WTC11 (cell line): ENCODE results near the gene CNTNAP2. TPM values are rescaled to one million over a fixed set of nuclear protein-coding genes. Genes with fewer than 3 reads are reported as not detected.

ENCODE experiments used
- ATAC-seq: fragments of 200-7000 bp; cut with Tn5 transposase; 2 replicates; pipeline ENCODE4 v1.10.0; 2021; ENCODE audit warnings: mild to moderate bottlenecking, moderate library complexity
- CTCF ChIA-PET: fragments of 300-600 bp; sonication (Branson Sonifier 250); formaldehyde crosslinking; loops from one replicate; lab custom pipeline; 2021; ENCODE audit warnings: antibody characterized with exemption; lab: Charles Lee
- POLR2A ChIA-PET: fragments of 350-600 bp; sonication (Branson Sonifier 250); formaldehyde crosslinking; loops from one replicate; lab custom pipeline; 2021; ENCODE audit warnings: antibody characterized with exemption; lab: Charles Lee
- DNase-seq: peaks from one replicate; pipeline ENCODE4 v3.0.0; 2021; ENCODE audit warnings: low spot score
- H3K27ac Mint-ChIP-seq: 2 replicates; pipeline ENCODE4 v1.8.0; 2021; ENCODE audit warnings: mixed read lengths
- H3K27me3 Mint-ChIP-seq: 2 replicates; pipeline ENCODE4 v1.8.0; 2021; ENCODE audit warnings: low read depth, mild to moderate bottlenecking, moderate library complexity, mixed read lengths
- H3K36me3 Mint-ChIP-seq: 2 replicates; pipeline ENCODE4 v1.8.0; 2021; ENCODE audit warnings: mixed read lengths
- H3K4me1 Mint-ChIP-seq: 2 replicates; pipeline ENCODE4 v1.8.0; 2022; ENCODE audit warnings: mixed read lengths
- H3K4me3 Mint-ChIP-seq: 2 replicates; pipeline ENCODE4 v1.8.0; 2021; ENCODE audit warnings: mild to moderate bottlenecking, moderate library complexity, mixed read lengths
- H3K9me3 Mint-ChIP-seq: 2 replicates; pipeline ENCODE4 v1.8.0; 2021; ENCODE audit warnings: mixed read lengths
- ETV6 ChIP-seq: sonication (generic); formaldehyde crosslinking; IDR thresholded peaks from 2 replicates; pipeline ENCODE4 v1.8.1; 2022; ENCODE audit warnings: mild to moderate bottlenecking, missing genetic modification reagents
- MXD4 ChIP-seq: fragments of 250-450 bp; sonication (Bioruptor Pico); IDR thresholded peaks from 2 replicates; pipeline ENCODE4 v1.8.0; 2021; ENCODE audit warnings: mild to moderate bottlenecking, moderate library complexity, borderline replicate concordance
- NR2C2 ChIP-seq: sonication (generic); formaldehyde crosslinking; IDR thresholded peaks from 2 replicates; pipeline ENCODE4 v1.8.0; 2022; ENCODE audit warnings: mild to moderate bottlenecking, missing genetic modification reagents
- NR3C1 ChIP-seq: sonication (generic); formaldehyde crosslinking; conservative IDR thresholded peaks from 2 replicates; pipeline ENCODE4 v1.8.1; 2023; ENCODE audit warnings: low read depth, mild to moderate bottlenecking, missing genetic modification reagents
- OVOL2 ChIP-seq: fragments of 250-450 bp; sonication (Bioruptor Pico); IDR thresholded peaks from 2 replicates; pipeline ENCODE4 v1.9.0; 2021; ENCODE audit warnings: mild to moderate bottlenecking, borderline replicate concordance
- RORB ChIP-seq: fragments of 250-450 bp; sonication (Bioruptor Pico); IDR thresholded peaks from 2 replicates; pipeline ENCODE4 v1.9.0; 2021; ENCODE audit warnings: mild to moderate bottlenecking
- SP1 ChIP-seq: sonication (generic); formaldehyde crosslinking; conservative IDR thresholded peaks from 2 replicates; pipeline ENCODE4 v1.8.1; 2022; ENCODE audit warnings: missing genetic modification reagents
- ZNF232 ChIP-seq: sonication (generic); formaldehyde crosslinking; IDR thresholded peaks from 2 replicates; pipeline ENCODE4 v1.8.0; 2022; ENCODE audit warnings: mild to moderate bottlenecking, missing genetic modification reagents
- ZNF263 ChIP-seq: sonication (generic); formaldehyde crosslinking; IDR thresholded peaks from 2 replicates; pipeline ENCODE4 v1.8.1; 2022; ENCODE audit warnings: low read depth, mild to moderate bottlenecking, moderate library complexity, missing genetic modification reagents
- ZNF423 ChIP-seq: fragments of 250-450 bp; sonication (Bioruptor Pico); IDR thresholded peaks from 2 replicates; pipeline ENCODE4 v2.1.2; 2022; ENCODE audit warnings: mild to moderate bottlenecking, moderate library complexity
- ZNF671 ChIP-seq: fragments of 250-450 bp; sonication (Bioruptor Pico); IDR thresholded peaks from 2 replicates; pipeline ENCODE4 v1.8.0; 2021; ENCODE audit warnings: mild to moderate bottlenecking
- total RNA-seq: library from RNA; stranded (reverse); gene quantifications from 3 replicates; pipeline ENCODE4 v1.2.3, GENCODE V29; 2021
- TF ChIP-seq, protein P1 (sequence below): sonication (generic); formaldehyde crosslinking; IDR thresholded peaks from 2 replicates; pipeline ENCODE4 v1.8.1; 2023; ENCODE audit warnings: mild to moderate bottlenecking, missing genetic modification reagents, moderate library complexity
- TF ChIP-seq, protein P2 (sequence below): fragments of 250-450 bp; sonication (Bioruptor Pico); IDR thresholded peaks from 2 replicates; pipeline ENCODE4 v1.8.0; 2021; ENCODE audit warnings: mild to moderate bottlenecking
- TF ChIP-seq, protein P3 (sequence below): sonication (generic); formaldehyde crosslinking; IDR thresholded peaks from 2 replicates; pipeline ENCODE4 v1.8.0; 2022; ENCODE audit warnings: mild to moderate bottlenecking, missing genetic modification reagents
- TF ChIP-seq, protein P4 (sequence below): sonication (generic); formaldehyde crosslinking; IDR thresholded peaks from 2 replicates; pipeline ENCODE4 v1.8.1; 2023; ENCODE audit warnings: mild to moderate bottlenecking, missing genetic modification reagents, borderline replicate concordance
- TF ChIP-seq, protein P5 (sequence below): sonication (generic); formaldehyde crosslinking; conservative IDR thresholded peaks from 2 replicates; pipeline ENCODE4 v1.8.1; 2022; ENCODE audit warnings: mild to moderate bottlenecking, missing genetic modification reagents
- TF ChIP-seq, protein P6 (sequence below): sonication (generic); formaldehyde crosslinking; conservative IDR thresholded peaks from 2 replicates; pipeline ENCODE4 v1.8.1; 2023; ENCODE audit warnings: mild to moderate bottlenecking, low read depth, missing genetic modification reagents, moderate library complexity
- TF ChIP-seq, protein P7 (sequence below): fragments of 200-600 bp; IDR thresholded peaks from 2 replicates; pipeline ENCODE4 v1.8.0; 2022; ENCODE audit warnings: antibody characterized with exemption

Gene CNTNAP2
- total RNA-seq, 1 experiment from 2014 or later: 63.8 TPM

DNA sequence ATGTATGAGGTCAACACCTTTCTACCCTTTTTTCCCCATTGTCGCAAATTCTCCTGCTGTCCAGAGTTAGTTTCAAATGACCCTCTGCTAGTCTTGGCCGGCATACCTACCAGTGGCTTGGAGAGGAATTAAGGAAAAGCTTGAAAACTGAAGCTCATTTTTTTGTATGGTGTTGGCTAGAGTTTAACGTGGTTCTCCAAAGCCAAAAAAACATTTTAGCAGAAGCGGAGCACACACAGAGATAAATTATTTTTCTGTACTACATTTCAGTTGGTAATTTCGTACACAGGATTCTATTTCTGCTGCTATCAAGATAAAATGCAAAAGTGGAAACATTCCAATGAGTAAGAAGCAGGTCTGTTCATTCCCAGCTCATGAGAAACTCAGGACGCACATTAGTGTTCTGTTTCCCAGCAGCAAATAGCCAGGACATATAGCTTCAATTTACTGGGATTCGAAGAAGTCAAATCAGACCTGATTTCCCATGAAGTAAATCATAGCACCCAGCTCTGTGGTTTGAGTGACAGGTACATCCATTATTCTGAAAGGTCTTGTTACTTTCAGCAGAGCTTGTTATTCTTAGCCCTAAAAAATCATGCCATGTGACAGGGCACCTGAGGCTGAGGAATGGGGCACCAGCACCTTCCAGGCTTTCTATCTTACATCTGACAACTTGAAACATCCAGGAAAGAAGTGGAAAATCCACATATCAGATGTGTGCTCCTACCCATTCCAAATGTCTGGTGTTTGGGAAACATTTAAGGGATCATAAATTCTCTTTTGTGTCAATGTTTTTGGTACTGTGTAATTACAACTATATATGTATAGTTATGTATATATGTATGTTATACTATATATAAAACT is 2258.0 kb downstream of the CNTNAP2 start (continued):
- TF ChIP-seq NR2C2 (no peak), MXD4 (no peak), ZNF232 (CRISPR knock-in tag) (no peak), ZNF423 (no peak)
- TF ChIP-seq, protein P1, sequence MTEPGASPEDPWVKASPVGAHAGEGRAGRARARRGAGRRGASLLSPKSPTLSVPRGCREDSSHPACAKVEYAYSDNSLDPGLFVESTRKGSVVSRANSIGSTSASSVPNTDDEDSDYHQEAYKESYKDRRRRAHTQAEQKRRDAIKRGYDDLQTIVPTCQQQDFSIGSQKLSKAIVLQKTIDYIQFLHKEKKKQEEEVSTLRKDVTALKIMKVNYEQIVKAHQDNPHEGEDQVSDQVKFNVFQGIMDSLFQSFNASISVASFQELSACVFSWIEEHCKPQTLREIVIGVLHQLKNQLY: no peak
- TF ChIP-seq, protein P2, sequence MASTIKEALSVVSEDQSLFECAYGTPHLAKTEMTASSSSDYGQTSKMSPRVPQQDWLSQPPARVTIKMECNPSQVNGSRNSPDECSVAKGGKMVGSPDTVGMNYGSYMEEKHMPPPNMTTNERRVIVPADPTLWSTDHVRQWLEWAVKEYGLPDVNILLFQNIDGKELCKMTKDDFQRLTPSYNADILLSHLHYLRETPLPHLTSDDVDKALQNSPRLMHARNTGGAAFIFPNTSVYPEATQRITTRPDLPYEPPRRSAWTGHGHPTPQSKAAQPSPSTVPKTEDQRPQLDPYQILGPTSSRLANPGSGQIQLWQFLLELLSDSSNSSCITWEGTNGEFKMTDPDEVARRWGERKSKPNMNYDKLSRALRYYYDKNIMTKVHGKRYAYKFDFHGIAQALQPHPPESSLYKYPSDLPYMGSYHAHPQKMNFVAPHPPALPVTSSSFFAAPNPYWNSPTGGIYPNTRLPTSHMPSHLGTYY (CRISPR knock-in tag): no peak
- TF ChIP-seq, all 79 proteins: peak for 0

DNA sequence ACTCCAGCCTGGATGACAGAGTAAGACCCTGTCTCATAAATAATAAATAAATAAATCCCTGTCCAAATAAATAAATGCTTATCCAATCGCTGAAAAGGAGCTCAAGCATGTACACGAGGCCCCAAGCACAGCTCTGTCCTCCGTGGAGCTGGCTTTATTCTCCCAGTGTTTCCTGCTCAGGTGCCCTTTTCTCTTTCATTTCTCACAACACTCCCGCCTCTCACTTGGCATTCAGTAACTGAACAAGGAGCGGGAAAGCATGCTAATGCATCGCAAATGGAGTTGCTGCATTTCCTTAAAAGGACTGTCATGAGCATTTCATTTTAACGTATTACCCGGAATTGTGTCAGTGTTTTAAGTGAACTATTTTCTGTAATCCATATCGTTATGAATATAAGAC is 2263.1 kb downstream of the CNTNAP2 start:
- Mint-ChIP-seq H3K27ac (peak overlapping the region; percentile 98), H3K4me1 (peaks cover 46% of the 10 kb centered on the region), H3K36me3 (peaks cover 18% of the 10 kb centered on the region), H3K27me3 (no peaks in the 10 kb centered on the region), H3K9me3 (peaks cover 4% of the 10 kb centered on the region), H3K4me3 (peak overlapping the region; percentile 43; the same call in 1 of the 2 replicates)
- TF ChIP-seq, protein P3, sequence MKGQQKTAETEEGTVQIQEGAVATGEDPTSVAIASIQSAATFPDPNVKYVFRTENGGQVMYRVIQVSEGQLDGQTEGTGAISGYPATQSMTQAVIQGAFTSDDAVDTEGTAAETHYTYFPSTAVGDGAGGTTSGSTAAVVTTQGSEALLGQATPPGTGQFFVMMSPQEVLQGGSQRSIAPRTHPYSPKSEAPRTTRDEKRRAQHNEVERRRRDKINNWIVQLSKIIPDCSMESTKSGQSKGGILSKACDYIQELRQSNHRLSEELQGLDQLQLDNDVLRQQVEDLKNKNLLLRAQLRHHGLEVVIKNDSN: no peak
- no peak for TF ChIP-seq ZNF263 (CRISPR knock-in tag)
- TF ChIP-seq, protein P4, sequence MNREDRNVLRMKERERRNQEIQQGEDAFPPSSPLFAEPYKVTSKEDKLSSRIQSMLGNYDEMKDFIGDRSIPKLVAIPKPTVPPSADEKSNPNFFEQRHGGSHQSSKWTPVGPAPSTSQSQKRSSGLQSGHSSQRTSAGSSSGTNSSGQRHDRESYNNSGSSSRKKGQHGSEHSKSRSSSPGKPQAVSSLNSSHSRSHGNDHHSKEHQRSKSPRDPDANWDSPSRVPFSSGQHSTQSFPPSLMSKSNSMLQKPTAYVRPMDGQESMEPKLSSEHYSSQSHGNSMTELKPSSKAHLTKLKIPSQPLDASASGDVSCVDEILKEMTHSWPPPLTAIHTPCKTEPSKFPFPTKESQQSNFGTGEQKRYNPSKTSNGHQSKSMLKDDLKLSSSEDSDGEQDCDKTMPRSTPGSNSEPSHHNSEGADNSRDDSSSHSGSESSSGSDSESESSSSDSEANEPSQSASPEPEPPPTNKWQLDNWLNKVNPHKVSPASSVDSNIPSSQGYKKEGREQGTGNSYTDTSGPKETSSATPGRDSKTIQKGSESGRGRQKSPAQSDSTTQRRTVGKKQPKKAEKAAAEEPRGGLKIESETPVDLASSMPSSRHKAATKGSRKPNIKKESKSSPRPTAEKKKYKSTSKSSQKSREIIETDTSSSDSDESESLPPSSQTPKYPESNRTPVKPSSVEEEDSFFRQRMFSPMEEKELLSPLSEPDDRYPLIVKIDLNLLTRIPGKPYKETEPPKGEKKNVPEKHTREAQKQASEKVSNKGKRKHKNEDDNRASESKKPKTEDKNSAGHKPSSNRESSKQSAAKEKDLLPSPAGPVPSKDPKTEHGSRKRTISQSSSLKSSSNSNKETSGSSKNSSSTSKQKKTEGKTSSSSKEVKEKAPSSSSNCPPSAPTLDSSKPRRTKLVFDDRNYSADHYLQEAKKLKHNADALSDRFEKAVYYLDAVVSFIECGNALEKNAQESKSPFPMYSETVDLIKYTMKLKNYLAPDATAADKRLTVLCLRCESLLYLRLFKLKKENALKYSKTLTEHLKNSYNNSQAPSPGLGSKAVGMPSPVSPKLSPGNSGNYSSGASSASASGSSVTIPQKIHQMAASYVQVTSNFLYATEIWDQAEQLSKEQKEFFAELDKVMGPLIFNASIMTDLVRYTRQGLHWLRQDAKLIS: no peak
- TF ChIP-seq ZNF671: no peak
- TF ChIP-seq, protein P5, sequence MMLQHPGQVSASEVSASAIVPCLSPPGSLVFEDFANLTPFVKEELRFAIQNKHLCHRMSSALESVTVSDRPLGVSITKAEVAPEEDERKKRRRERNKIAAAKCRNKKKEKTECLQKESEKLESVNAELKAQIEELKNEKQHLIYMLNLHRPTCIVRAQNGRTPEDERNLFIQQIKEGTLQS (CRISPR knock-in tag): no peak
- TF ChIP-seq NR3C1 (CRISPR knock-in tag): no peak
- TF ChIP-seq RORB: no peak
- no peak for TF ChIP-seq SP1 (CRISPR knock-in tag)
- TF ChIP-seq, protein P6, sequence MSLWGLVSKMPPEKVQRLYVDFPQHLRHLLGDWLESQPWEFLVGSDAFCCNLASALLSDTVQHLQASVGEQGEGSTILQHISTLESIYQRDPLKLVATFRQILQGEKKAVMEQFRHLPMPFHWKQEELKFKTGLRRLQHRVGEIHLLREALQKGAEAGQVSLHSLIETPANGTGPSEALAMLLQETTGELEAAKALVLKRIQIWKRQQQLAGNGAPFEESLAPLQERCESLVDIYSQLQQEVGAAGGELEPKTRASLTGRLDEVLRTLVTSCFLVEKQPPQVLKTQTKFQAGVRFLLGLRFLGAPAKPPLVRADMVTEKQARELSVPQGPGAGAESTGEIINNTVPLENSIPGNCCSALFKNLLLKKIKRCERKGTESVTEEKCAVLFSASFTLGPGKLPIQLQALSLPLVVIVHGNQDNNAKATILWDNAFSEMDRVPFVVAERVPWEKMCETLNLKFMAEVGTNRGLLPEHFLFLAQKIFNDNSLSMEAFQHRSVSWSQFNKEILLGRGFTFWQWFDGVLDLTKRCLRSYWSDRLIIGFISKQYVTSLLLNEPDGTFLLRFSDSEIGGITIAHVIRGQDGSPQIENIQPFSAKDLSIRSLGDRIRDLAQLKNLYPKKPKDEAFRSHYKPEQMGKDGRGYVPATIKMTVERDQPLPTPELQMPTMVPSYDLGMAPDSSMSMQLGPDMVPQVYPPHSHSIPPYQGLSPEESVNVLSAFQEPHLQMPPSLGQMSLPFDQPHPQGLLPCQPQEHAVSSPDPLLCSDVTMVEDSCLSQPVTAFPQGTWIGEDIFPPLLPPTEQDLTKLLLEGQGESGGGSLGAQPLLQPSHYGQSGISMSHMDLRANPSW (CRISPR knock-in tag): no peak
- TF ChIP-seq ETV6 (CRISPR knock-in tag): no peak
- no peak for TF ChIP-seq OVOL2
- TF ChIP-seq, protein P7, sequence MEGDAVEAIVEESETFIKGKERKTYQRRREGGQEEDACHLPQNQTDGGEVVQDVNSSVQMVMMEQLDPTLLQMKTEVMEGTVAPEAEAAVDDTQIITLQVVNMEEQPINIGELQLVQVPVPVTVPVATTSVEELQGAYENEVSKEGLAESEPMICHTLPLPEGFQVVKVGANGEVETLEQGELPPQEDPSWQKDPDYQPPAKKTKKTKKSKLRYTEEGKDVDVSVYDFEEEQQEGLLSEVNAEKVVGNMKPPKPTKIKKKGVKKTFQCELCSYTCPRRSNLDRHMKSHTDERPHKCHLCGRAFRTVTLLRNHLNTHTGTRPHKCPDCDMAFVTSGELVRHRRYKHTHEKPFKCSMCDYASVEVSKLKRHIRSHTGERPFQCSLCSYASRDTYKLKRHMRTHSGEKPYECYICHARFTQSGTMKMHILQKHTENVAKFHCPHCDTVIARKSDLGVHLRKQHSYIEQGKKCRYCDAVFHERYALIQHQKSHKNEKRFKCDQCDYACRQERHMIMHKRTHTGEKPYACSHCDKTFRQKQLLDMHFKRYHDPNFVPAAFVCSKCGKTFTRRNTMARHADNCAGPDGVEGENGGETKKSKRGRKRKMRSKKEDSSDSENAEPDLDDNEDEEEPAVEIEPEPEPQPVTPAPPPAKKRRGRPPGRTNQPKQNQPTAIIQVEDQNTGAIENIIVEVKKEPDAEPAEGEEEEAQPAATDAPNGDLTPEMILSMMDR: no peak
- ATAC-seq (peak; percentile 43; the same call in 1 of the 2 replicates), DNase-seq (no peak)
- ChIA-PET CTCF (interaction anchor here (0.7 kb wide), 1 partner anchor 117 kb away, joined by 3 read pairs; no protein-coding TSS in a partner anchor), POLR2A (interaction anchor here (0.6 kb wide), 1 partner anchor 735 kb away, joined by 3 read pairs; no protein-coding TSS in a partner anchor)
